Measurements from ENCODE around the gene DYNLL2. TPM values are rescaled to one million over a fixed set of nuclear protein-coding genes. Genes with fewer than 3 reads are reported as not detected.
A peak's percentile ranks its signal among the peaks of the same experiment; 100 is the strongest.

The DYNLL2 gene
- total RNA-seq, 2 experiments from 2014 or later = 25.6 to 26.1 TPM

DNA sequence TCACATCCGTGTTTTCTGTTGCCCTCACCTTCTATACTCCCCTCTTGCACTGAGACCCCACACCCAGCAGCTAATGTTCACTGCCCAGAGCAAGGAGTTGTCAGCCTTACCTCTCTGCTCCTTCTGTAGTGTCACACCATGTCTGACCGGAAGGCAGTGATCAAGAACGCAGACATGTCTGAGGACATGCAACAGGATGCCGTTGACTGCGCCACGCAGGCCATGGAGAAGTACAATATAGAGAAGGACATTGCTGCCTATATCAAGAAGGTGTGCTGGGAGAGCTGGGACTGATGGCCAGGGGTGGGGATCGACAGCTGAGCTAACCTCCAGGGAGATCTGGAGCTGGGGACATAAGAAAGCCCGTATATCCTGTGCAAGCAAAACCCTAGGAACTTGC is 3.7 kb downstream of the DYNLL2 start:
- Mint-ChIP-seq H3K27me3 (no peaks in the 10 kb centered on the region), H3K9me3 (no peaks in the 10 kb centered on the region), H3K27ac (peak overlapping the region; percentile 59), H3K4me3 (no peak overlapping the region), H3K36me3 (ENCODE audit: low read depth) (peaks cover 57% of the 10 kb centered on the region), H3K4me1 (ENCODE audit: low read depth) (peaks cover 58% of the 10 kb centered on the region)
- ChIA-PET CTCF (no interaction called here), POLR2A (interaction anchor here (1.0 to 6.2 kb wide), 4 partner anchors 10 to 83 kb away, joined by 3 to 50 read pairs (median 8); partner anchors contain the start of gene SRSF1)
- ATAC-seq (no peak), DNase-seq (no peak)
- TF ChIP-seq, protein P1, sequence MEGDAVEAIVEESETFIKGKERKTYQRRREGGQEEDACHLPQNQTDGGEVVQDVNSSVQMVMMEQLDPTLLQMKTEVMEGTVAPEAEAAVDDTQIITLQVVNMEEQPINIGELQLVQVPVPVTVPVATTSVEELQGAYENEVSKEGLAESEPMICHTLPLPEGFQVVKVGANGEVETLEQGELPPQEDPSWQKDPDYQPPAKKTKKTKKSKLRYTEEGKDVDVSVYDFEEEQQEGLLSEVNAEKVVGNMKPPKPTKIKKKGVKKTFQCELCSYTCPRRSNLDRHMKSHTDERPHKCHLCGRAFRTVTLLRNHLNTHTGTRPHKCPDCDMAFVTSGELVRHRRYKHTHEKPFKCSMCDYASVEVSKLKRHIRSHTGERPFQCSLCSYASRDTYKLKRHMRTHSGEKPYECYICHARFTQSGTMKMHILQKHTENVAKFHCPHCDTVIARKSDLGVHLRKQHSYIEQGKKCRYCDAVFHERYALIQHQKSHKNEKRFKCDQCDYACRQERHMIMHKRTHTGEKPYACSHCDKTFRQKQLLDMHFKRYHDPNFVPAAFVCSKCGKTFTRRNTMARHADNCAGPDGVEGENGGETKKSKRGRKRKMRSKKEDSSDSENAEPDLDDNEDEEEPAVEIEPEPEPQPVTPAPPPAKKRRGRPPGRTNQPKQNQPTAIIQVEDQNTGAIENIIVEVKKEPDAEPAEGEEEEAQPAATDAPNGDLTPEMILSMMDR (IDR thresholded peaks at IDR 0.05) = no peak
- intact Hi-C loops (cut with micrococcal nuclease) = no loop called here

DNA sequence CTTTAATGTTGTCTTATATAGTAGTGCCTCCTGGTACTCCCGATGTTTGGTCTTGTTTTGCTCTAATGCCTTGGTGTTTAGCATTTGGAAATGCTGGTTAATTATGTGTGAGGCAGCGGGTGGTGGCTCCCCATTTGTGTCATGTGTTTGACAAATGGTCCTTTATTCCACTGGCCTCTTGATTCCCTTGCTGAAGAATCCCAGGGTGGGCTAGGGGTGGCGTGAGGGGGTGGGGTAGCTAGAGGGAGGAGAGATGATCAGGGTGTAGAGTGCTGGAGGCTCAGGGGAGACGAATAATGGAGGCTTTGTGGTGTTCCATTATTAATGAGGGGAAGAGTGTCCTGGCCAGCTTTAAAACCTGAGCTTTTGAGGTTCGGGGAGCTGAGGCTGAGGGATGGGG is 5.4 kb downstream of the DYNLL2 start:
- Mint-ChIP-seq H3K4me3 (no peak overlapping the region), H3K4me1 (ENCODE audit: low read depth) (peaks cover 61% of the 10 kb centered on the region), H3K27ac (peak overlapping the region; percentile 35), H3K36me3 (ENCODE audit: low read depth) (peaks cover 57% of the 10 kb centered on the region), H3K27me3 (no peaks in the 10 kb centered on the region), H3K9me3 (no peaks in the 10 kb centered on the region)
- ATAC-seq = no peak
- CTCF ChIA-PET = no interaction called here
- TF ChIP-seq, protein P1 (IDR thresholded peaks at IDR 0.05) = no peak
- no peak for DNase-seq
- POLR2A ChIA-PET = interaction anchor here (0.9 to 2.9 kb wide), 4 partner anchors 8 to 185 kb away, joined by 3 to 13 read pairs (median 4); no protein-coding TSS in a partner anchor
- intact Hi-C loops (cut with micrococcal nuclease) = no loop called here

DNA sequence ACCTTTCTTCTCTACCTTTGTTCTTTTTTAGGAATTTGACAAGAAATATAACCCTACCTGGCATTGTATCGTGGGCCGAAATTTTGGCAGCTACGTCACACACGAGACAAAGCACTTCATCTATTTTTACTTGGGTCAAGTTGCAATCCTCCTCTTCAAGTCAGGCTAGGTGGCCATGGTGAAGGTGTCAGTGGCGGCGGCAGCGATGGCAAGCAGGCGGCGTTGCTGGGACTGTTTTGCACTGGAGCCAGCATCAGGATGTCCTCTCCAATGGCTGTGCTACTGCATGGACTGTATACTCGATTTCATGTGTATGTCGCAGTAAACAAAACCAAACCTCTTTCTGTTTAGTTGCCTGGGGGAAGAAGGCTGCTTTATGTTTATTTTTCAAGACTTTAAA is 5.9 kb downstream of the DYNLL2 start:
- no peak for DNase-seq
- TF ChIP-seq, protein P1 (IDR thresholded peaks at IDR 0.05) = no peak
- Mint-ChIP-seq H3K9me3 (no peaks in the 10 kb centered on the region), H3K4me3 (no peak overlapping the region), H3K4me1 (ENCODE audit: low read depth) (peaks cover 61% of the 10 kb centered on the region), H3K27ac (peak overlapping the region; percentile 46), H3K27me3 (no peaks in the 10 kb centered on the region), H3K36me3 (ENCODE audit: low read depth) (peaks cover 58% of the 10 kb centered on the region)
- CTCF ChIA-PET = no interaction called here
- intact Hi-C loops (cut with micrococcal nuclease) = no loop called here
- POLR2A ChIA-PET = interaction anchor here (0.9 to 1.5 kb wide), 3 partner anchors 88 to 186 kb away, joined by 3 to 5 read pairs (median 3); no protein-coding TSS in a partner anchor
- no peak for ATAC-seq

DNA sequence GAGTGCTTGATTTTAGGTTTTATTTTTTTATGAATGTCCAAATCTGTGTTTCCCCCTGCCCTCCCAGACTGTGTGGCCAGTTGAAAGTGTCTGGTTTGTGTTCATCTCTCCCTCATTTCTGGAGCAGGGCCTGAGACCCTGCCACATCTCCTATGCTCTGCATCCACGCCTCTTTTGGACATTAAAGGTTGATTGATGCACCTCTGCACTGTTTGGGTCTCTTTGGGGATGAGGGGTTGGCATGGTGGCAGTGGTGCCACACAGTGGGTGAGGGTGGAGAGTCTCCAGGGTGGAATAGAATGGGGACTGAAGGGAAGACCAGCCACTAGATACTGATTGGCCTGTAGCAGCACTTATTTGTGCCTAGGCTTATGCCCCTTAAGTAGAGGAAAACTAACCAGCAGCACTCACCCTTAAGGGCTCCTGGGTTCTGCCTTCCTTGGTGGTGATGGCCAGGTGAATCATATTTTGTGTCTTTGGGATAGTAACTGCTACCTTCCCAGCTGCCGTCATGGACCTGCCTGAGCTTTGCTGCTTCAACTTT is 7.9 kb downstream of the DYNLL2 start:
- CTCF ChIA-PET = interaction anchor here (1.0 kb wide), 1 partner anchor 92 kb away, joined by 3 read pairs; no protein-coding TSS in a partner anchor
- POLR2A ChIA-PET = interaction anchor here (0.5 to 1.0 kb wide), 2 partner anchors 84 to 85 kb away, joined by 3 read pairs; partner anchors contain the start of gene SRSF1
- DNase-seq (no peak), ATAC-seq (no peak)
- H3K4me3 Mint-ChIP-seq = no peak overlapping the region
- intact Hi-C loops (cut with micrococcal nuclease) = no loop called here
- H3K36me3 Mint-ChIP-seq (ENCODE audit: low read depth) = peaks cover 46% of the 10 kb centered on the region
- peaks cover 47% of the 10 kb centered on the region for H3K4me1 Mint-ChIP-seq (ENCODE audit: low read depth)
- H3K27ac Mint-ChIP-seq = no peak overlapping the region
- H3K9me3 Mint-ChIP-seq = no peaks in the 10 kb centered on the region
- no peaks in the 10 kb centered on the region for H3K27me3 Mint-ChIP-seq
- TF ChIP-seq, protein P1 (IDR thresholded peaks at IDR 0.05) = no peak

DNA sequence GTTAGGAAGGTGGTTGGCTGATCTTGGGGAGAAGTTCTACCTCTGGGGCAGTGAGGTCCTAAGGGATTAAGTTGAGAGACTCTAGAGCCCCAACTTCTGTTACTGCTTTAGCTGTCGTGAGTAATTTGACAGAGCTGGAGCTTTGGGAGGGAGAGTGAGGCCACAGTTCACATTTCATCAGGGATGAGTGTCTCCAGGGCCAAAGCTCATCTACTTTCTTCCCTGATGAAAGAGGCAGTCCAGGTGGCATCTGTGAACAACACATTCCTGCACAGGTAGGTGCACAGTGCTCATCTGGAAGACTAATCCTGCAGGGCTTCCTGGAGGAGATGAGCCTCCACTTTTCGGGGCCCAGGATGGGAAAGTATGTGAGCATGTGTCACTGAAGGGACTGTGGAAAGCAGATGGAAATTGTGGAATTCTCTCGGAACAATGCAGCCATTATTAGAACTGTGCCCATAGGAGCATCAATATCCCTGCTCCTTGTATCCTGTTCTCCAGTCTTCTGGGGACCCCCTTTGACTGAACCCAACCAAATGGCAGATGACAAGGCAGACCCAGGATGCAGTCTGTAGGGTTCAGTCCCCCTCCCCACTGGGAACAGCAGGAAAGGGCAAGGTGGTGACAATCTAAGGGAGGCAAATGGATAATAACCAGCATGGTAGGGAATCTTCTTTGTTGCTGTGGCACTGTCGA is 9.0 kb downstream of the DYNLL2 start:
- POLR2A ChIA-PET = interaction anchor here (0.9 to 1.1 kb wide), 4 partner anchors 8 to 232 kb away, joined by 3 to 4 read pairs (median 3); partner anchors contain the start of gene SRSF1
- ATAC-seq = no peak
- peaks cover 34% of the 10 kb centered on the region for H3K36me3 Mint-ChIP-seq (ENCODE audit: low read depth)

More for the DNA sequence above, 9.0 kb downstream of the DYNLL2 start:
- Mint-ChIP-seq H3K9me3 (no peaks in the 10 kb centered on the region), H3K27ac (peak overlapping the region; percentile 57), H3K4me1 (ENCODE audit: low read depth) (peaks cover 35% of the 10 kb centered on the region), H3K27me3 (no peaks in the 10 kb centered on the region), H3K4me3 (no peak overlapping the region)
- TF ChIP-seq, protein P1 (IDR thresholded peaks at IDR 0.05) = no peak
- CTCF ChIA-PET = no interaction called here
- DNase-seq = no peak
- intact Hi-C loops (cut with micrococcal nuclease) = no loop called here

All from activated CD8-positive, alpha-beta T cell treated with anti-CD3 and anti-CD28 coated beads for 36 hours (primary cell).